MM.1S (cell line): ENCODE results near the gene SEPHS2.
"Not testable (repeated sequence)": the region's sequence is repeated elsewhere in the genome, so short reads cannot be mapped to it uniquely, and the experiment has no call there.

Experiments used
- DNase-seq: peaks from one replicate; pipeline ENCODE4 v3.0.0-alpha.2; 2015
- H2AFZ ChIP-seq: fragments of 300-600 bp; sonication (generic); 2 replicates; pipeline ENCODE4 v1.6.0; 2016; ENCODE audit warnings: antibody characterized with exemption, low read length
- H3F3A ChIP-seq: fragments of 300-600 bp; sonication (generic); 2 replicates; pipeline ENCODE4 v1.6.1; 2016; ENCODE audit warnings: mild to moderate bottlenecking, antibody characterized with exemption, low read length, moderate library complexity, mixed read lengths; ENCODE audit not compliant: insufficient read depth
- H3K27ac ChIP-seq: fragments of 300-600 bp; sonication (generic); 2 replicates; pipeline ENCODE4 v1.5.1; 2016; ENCODE audit warnings: mild to moderate bottlenecking, low read length
- H3K27me3 ChIP-seq: fragments of 300-600 bp; sonication (generic); replicated peaks from 2 replicates; pipeline ENCODE4 v1.6.0; 2016; ENCODE audit warnings: low read length; ENCODE audit not compliant: insufficient read depth
- H3K36me3 ChIP-seq: fragments of 300-600 bp; sonication (generic); replicated peaks from 2 replicates; pipeline ENCODE4 v1.6.1; 2016; ENCODE audit warnings: mild to moderate bottlenecking, low read length, mixed read lengths; ENCODE audit not compliant: insufficient read depth
- H3K4me1 ChIP-seq: fragments of 300-600 bp; sonication (generic); 2 replicates; pipeline ENCODE4 v1.6.1; 2016; ENCODE audit warnings: low read length, mixed read lengths
- H3K4me2 ChIP-seq: fragments of 300-600 bp; sonication (generic); 2 replicates; pipeline ENCODE4 v1.6.0; 2016; ENCODE audit warnings: low read depth, low read length
- H3K4me3 ChIP-seq: fragments of 300-600 bp; sonication (generic); 2 replicates; pipeline ENCODE4 v1.5.1; 2016; ENCODE audit warnings: low read length, mixed read lengths
- H3K79me2 ChIP-seq: fragments of 300-600 bp; sonication (generic); 2 replicates; pipeline ENCODE4 v1.6.1; 2016; ENCODE audit warnings: mixed run types, low read length, mixed read lengths
- H3K9ac ChIP-seq: fragments of 300-600 bp; sonication (generic); 2 replicates; pipeline ENCODE4 v1.6.1; 2016; ENCODE audit warnings: low read length, mixed read lengths
- H3K9me2 ChIP-seq: fragments of 300-600 bp; sonication (generic); replicated peaks from 2 replicates; pipeline ENCODE4 v1.6.1; 2016; ENCODE audit warnings: mild to moderate bottlenecking, low read length, mixed read lengths; ENCODE audit not compliant: insufficient read depth
- H3K9me3 ChIP-seq: fragments of 300-600 bp; sonication (generic); replicated peaks from 2 replicates; pipeline ENCODE4 v1.6.1; 2016; ENCODE audit warnings: mild to moderate bottlenecking, low read length, mixed read lengths; ENCODE audit not compliant: insufficient read depth
- H4K20me1 ChIP-seq: fragments of 300-600 bp; sonication (generic); 2 replicates; pipeline ENCODE4 v1.6.1; 2016; ENCODE audit warnings: mild to moderate bottlenecking, low read length, moderate library complexity, mixed read lengths; ENCODE audit not compliant: insufficient read depth
- CTCF ChIP-seq: fragments of 300-600 bp; sonication (generic); IDR thresholded peaks from 2 replicates; pipeline ENCODE4 v1.5.1; 2016; ENCODE audit warnings: antibody characterized with exemption, low read length, mixed read lengths
- EZH2 ChIP-seq: fragments of 300-600 bp; sonication (generic); optimal IDR thresholded peaks from 2 replicates; pipeline ENCODE3; 2017; ENCODE audit warnings: low read depth, mild to moderate bottlenecking, antibody characterized with exemption, low read length, mixed read lengths
- EZH2phosphoT487 ChIP-seq: fragments of 300-600 bp; sonication (generic); IDR thresholded peaks from 2 replicates; pipeline ENCODE4 v1.6.1; 2018; ENCODE audit warnings: antibody characterized with exemption, low read length

SEPHS2 gene

GRCh38 chr16:30456302-30456701 lies 10.6 kb upstream of the SEPHS2 start:
- Histone ChIP-seq H3K4me2 (no peak overlapping the region), H3K9me3 (no peaks in the 10 kb centered on the region), H2AFZ (no peak overlapping the region), H3K36me3 (no peaks in the 10 kb centered on the region), H3F3A (no peaks in the 10 kb centered on the region), H3K4me3 (no peak overlapping the region), H3K9me2 (no peaks in the 10 kb centered on the region), H3K4me1 (no peaks in the 10 kb centered on the region), H4K20me1 (no peaks in the 10 kb centered on the region), H3K79me2 (no peaks in the 10 kb centered on the region), H3K27me3 (no peaks in the 10 kb centered on the region), H3K9ac (no peak overlapping the region), H3K27ac (no peak overlapping the region)
- TF ChIP-seq EZH2 (no peak), EZH2phosphoT487 (no peak), CTCF (no peak)
- DNase-seq: no peak

GRCh38 chr16:30452709-30453580 lies 7.3 kb upstream of the SEPHS2 start:
- H3K4me1 ChIP-seq, H3K36me3 ChIP-seq, H3K4me3 ChIP-seq, H3K4me2 ChIP-seq, DNase-seq, H3K9me3 ChIP-seq, H3K27ac ChIP-seq, H3K79me2 ChIP-seq, H3K27me3 ChIP-seq, H4K20me1 ChIP-seq, H3K9ac ChIP-seq, H3F3A ChIP-seq, H3K9me2 ChIP-seq, H2AFZ ChIP-seq: not testable (repeated sequence)

GRCh38 chr16:30449116-30449435 lies 3.4 kb upstream of the SEPHS2 start:
- Histone ChIP-seq H4K20me1 (no peaks in the 10 kb centered on the region), H3F3A (no peaks in the 10 kb centered on the region), H3K36me3 (no peaks in the 10 kb centered on the region), H2AFZ (no peak overlapping the region), H3K27me3 (no peaks in the 10 kb centered on the region), H3K9me2 (no peaks in the 10 kb centered on the region), H3K4me2 (no peak overlapping the region), H3K9me3 (no peaks in the 10 kb centered on the region), H3K9ac (no peak overlapping the region), H3K79me2 (peaks cover 14% of the 10 kb centered on the region), H3K27ac (no peak overlapping the region), H3K4me3 (no peak overlapping the region), H3K4me1 (peaks cover 13% of the 10 kb centered on the region)
- no peak for TF ChIP-seq EZH2phosphoT487
- no peak for TF ChIP-seq CTCF
- no peak for TF ChIP-seq EZH2
- DNase-seq: no peak

GRCh38 chr16:30447512-30448226 lies 2.0 kb upstream of the SEPHS2 start:
- Histone ChIP-seq H3K4me2 (no peak overlapping the region), H3K4me1 (peaks cover 13% of the 10 kb centered on the region), H2AFZ (no peak overlapping the region), H3K36me3 (no peaks in the 10 kb centered on the region), H4K20me1 (no peaks in the 10 kb centered on the region), H3K27me3 (no peaks in the 10 kb centered on the region), H3K9me2 (no peaks in the 10 kb centered on the region), H3K27ac (no peak overlapping the region), H3K79me2 (peaks cover 16% of the 10 kb centered on the region), H3K9me3 (no peaks in the 10 kb centered on the region), H3K4me3 (no peak overlapping the region), H3F3A (no peaks in the 10 kb centered on the region), H3K9ac (no peak overlapping the region)
- DNase-seq: no peak
- no peak for TF ChIP-seq CTCF
- TF ChIP-seq EZH2: no peak
- no peak for TF ChIP-seq EZH2phosphoT487
